IPS DF 19.7 (cell line): ENCODE data around the gene C2CD2.
"Not testable (repeated sequence)": the region's sequence is repeated elsewhere in the genome, so short reads cannot be mapped to it uniquely, and the experiment has no call there.

Experiments used
- DNase-seq: peaks from one replicate; pipeline ENCODE4 v3.0.0-alpha.2; 2013; ENCODE audit warnings: low read depth, low spot score

Gene C2CD2

DNA sequence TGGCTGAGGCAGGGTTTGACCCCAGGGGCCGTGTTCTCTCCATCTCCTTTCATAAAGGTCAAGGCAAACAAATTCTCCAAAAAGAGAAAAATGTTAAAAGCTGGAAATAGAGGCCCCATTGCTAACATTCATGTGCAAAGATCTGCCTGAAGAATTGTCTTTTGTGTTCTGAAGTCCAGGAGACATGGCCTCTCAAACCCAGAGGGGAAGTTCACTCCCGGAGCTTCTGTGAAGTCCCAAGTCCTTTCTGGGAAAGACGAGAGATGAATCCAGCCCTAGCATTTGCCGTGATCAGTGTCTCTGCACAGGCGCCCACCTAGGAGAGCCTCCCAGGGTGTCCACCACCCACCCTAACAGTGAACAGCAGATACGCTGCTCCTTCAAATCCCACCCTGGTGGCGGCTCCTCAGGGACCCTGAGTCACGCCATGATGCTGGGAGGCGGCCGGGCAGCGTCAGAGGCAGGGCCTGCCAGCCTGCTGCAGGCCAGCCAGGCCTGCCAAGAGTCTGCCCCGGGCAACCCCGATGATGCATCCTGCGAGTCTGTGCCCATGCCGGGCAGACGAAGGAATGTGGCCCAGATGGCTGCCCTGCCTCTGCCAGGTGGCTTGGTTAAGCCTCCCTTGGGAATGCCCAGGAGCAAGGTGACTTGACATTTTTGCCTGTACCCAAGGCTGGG is 5.2 kb upstream of the C2CD2 start:
- no peak for DNase-seq

GRCh38 chr21:41957991-41958766 is 4.4 kb upstream of the C2CD2 start:
- no peak for DNase-seq

DNA sequence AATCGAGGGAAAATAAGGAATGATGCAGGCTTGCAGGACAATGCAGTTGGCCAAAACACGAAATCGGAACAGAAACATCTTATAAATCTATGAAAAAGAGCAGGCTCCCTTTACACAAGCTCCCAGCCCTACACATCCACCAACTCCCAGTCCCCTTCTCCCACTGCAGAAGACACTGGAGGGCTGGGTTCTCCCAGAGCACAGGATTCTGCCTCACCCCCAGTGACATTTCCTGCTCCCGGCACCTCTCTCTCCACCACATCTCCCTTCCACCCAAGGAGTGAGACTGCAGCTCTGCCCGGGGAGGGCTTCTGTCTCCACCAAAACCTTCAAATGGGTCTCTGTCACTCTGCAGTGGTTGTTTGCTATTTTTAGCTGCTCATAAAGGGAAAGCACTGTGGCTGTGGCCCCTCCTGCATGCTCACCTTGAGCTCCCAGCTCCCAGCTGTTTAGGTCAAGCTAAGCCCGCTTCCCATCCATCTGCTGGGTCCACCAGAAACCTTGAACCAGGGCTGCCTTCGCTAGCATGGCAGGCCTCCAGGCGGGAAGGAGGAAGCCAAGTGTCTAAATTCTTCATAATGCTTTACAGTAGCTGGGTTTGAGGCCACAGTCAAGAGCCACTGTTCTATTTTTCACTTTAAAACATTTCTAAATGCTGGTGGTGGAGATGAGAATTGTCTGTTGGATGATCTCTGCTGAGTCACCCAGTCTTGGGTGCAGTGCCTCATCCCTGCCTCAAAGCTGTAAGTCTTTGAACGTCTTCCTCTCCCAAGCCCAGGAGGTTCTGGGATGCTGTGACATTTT is 3.3 kb upstream of the C2CD2 start:
- DNase-seq, result no peak

DNA sequence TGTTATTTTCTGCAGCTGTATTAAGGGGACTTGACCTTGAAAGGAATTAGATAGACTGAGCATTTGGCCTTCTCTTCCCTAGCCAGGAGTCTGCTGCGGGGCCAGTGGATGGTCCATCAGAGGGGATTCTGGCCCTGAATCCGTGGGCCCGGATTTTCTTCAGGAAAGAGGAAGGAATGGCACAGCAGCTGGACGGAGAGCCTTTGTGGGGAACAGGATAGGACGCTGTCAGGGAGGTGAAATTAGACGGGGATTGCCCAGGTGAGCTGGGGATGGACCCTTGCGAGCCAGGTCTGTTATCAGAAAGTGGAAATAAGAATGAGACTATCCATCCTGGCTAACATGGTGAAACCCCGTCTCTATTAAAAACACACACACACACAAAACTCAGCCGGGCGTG is 1.7 kb upstream of the C2CD2 start:
- DNase-seq, result no peak

DNA sequence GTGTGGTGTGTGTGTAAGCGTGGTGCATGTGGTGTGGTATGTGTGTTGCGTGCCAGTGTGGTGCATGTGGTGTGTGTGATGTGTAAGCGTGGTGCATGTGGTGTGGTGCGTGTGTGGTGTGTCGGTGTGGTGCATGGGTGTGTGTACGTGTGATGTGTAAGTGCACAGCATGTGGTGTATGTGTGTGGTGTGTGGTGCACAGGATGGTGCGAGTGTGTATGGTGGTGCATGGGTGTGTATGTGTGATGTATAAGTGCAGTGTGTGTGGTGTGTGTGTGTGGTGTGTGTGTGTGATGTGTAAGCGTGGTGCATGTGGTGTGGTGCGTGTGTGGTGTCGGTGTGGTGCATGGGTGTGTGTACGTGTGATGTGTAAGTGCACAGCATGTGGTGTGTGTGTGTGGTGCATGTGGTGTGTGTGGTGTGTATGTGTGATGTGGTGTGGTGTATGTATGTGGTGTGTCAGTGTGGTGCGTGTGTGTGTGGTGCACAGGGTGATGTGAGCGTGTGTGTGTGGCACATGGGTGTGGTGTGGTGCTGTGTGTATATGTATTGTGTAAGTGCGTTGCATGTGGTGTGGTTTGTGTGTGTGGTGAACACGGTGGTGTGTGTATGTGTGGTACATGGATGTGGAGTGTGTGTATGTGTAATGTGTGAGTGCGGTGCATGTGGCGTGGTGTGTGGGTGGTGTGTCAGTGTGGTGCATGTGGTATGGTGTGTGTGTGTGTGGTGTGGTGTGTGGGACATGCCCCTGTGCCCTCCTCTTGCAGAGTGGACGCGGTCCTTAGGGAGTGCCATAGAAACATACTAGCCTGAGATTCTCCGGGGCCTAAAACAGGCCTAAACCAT is 1.1 kb upstream of the C2CD2 start:
- DNase-seq, result no peak

- no peak for DNase-seq
Observed at GRCh38 chr21:41953249-41953830, 478 bp downstream of the C2CD2 start.

DNA sequence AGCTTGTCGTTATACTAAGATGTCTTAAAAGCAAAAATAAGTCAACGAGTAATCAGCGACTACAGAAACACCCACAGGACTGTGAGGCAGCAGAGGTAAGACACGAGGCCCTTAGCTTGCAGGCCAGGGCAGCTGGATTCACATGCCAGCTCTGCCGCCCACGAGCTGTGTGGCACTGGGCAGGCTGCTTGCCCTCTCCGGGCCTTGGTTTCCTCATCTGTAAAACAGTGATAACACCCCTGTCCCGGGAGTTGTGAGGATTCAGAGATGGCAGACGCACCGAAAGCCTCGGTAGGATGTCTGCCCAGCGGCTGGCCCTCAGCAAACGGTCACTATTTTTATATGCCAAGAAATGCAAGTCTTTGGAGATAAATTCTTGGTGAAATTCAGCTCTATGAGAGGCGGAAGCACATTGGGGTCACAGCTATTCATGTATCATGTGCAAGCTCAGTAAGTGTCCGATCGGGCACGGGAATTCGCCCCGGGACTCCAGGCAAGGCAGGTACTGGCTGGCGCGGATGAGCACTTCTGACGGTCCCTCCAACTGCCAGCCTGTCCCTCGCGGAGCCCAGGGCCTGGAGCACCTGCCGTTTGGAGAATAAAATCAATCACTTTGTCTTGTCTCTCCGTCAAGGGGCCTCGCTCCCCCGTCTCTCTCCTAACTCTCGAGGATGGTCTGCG is 1.1 kb downstream of the C2CD2 start:
- DNase-seq, result no peak

GRCh38 chr21:41951876-41952567 is 1.8 kb downstream of the C2CD2 start:
- DNase-seq, result no peak

DNA sequence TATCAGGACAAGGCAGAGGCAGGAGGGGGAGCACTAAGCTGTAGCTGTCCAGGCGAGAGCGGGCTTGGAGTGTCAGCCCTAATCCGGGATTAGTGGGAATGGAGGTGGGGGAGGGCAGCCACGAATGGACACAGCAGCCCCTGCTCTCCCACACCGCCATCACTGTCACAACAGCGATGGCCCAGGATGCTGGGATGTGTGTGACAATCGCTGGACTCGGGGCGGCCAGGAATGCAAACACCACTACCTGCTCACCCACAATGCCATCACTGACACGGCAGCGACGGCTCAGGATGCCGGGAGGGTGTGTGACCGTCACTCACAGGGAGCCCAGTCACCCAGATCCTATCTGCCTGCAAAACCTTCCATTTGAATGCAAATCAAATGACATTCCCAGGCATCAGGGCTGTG is 2.9 kb downstream of the C2CD2 start:
- DNase-seq, result no peak

DNA sequence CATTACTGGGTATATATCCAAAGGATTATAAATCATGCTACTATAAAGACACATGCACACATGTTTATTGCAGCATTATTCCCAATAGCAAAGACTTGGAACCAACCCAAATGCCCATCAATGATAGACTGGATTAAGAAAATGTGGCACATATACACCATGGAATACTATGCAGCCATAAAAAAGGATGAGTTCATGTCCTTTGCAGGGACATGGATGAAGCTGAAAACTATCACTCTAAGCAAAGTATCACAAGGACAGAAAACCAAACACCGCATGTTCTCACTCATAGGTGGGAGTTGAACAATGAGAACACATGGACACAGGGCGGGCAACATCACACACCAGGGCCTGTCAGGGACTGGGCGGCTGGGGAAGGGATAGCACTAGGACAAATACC is 4.2 kb downstream of the C2CD2 start:
- DNase-seq, result not testable (repeated sequence)

DNA sequence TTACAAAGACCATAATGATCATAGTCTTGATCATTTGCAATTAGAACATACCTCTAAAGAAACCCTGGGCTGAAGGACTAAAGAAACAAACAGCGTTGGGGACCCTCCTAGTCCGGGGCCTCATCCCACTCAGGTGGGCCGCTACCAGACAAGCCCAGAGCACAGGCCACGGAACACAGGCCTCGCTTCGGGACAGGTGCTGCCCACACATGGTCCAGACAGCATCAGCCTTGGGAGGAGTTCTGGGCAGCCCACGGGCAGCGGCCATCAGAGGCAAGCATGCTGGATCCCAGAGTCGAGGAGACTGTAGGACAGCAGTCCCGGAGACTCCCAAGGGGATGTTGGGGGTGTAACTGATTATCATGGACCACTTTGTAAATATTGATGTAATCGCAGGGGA is 4.9 kb downstream of the C2CD2 start:
- no peak for DNase-seq

- no peak for DNase-seq
Observed at GRCh38 chr21:41948078-41948895, 5.5 kb downstream of the C2CD2 start.

GRCh38 chr21:41945982-41946381 is 7.8 kb downstream of the C2CD2 start:
- no peak for DNase-seq

DNA sequence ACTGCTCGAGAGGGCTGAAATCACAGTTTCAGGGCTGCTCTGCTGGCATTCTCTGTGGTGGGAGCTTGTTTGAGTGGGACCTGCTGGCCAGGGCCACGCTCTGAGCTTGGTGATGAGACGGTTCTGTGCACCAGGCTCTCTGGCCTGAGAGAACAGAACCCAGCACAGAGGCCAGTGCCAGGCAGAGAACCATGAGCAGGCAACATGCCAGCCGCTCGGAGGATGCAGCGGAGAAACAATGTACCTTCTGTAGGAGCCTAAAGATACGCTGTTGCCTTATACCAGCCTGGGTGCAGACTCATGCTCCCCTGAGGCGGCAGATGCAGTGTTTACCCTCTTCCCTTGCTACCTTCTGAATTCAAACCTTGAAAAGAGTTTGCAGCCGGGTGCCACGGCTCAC is 10.0 kb downstream of the C2CD2 start:
- no peak for DNase-seq

DNA sequence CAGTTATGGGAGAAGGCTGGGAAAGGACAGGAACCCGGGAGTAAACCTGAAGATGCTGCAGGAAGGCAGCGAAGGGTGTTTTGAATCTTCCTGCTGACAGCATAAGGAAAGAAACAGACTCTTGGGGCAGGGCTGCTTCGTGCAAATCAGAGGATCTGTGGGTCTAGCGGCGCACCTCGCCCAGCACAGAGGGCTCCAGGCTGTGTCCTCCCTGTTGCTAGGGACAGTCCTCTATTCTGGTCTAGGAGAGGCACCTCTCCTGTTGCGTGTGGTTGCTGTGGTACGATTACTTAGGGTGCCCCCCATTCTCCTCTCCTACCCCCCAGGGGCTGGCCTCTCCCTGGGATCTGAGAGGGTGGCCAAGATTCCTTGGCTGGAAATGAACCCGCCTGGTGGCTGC is 11.4 kb downstream of the C2CD2 start:
- DNase-seq, result no peak

- DNase-seq, result no peak
Observed at GRCh38 chr21:41941941-41942340, 11.9 kb downstream of the C2CD2 start.

GRCh38 chr21:41940431-41940830 is 13.4 kb downstream of the C2CD2 start:
- DNase-seq, result no peak

DNA sequence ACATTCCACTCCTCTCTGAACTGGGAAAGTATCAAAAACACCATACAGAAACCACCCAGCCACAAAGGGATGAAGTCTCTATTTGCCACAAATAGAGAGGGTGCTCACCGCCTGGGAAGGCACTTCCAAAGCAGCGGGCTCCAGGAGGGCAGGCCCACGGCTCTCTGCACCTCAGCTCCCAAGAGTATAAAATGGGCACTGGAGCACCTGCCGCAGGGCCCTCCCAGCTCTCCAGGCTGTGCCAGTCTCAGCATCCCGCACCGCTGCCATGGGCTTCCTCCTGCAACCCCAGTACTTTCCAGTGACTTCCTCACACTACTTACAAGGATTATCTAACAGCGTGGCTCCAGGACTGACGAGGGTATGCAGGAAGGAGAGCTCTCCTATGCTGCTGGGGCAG is 14.4 kb downstream of the C2CD2 start:
- DNase-seq, result no peak
